Suppressor macrophage treated with lipopolysaccharide for 4 hours (primary cell): ENCODE data around the gene RIMS1.
"Not testable (repeated sequence)": the region's sequence is repeated elsewhere in the genome, so short reads cannot be mapped to it uniquely, and the experiment has no call there.

Source experiments
- DNase-seq: peaks from one replicate; pipeline ENCODE4 v3.0.0-alpha.2; 2020

RIMS1 gene

DNA sequence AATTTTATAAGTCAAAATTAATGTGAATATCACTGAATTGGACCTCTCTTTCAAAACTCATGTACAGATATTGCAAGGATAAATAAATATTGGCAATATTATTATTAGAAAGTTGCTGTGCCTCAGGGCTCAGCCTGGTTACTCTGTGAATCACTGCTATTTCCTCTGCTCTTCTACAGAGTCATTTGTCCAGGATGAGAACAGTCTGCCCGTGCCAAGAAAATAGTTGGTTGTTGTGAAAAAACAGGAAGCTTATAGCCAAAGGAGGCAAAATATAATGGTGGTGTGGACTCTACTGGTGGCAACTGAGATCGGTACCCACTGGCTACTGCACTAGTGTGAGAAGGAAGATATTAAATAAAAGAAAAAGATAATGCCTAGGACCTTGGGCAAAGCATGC, 93.6 kb downstream of the RIMS1 start:
- no peak for DNase-seq

GRCh38 chr6:71982389-71982788, 96.0 kb downstream of the RIMS1 start:
- DNase-seq, result no peak

- no peak for DNase-seq
Measured at GRCh38 chr6:71983131-71983530, 96.8 kb downstream of the RIMS1 start.

DNA sequence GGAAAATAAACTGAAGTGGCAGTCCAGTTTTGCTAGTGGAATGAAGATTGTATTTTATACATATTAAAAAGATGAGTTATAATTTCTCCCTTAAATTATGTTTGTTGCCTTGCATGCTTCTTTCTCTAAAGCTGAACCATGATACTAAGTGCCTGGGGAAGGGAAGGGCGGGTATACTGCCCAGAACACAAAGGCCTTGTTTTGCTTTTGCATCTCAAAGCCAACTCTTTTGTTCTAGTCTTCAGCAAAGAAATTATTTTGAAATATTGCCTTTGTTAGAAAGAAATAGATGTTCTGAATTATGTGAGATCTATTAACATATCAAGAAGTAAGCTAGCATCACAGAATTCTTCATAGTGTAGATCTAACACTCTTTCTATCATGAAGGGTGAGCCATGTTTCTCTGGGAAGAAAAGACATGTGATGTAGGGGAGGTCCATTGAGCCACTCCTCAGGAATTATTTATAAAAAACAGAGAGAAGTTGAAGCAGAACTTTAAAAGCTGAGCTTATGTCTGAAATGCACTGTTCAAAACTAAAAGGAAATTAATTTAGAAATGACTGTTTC, 108.4 kb downstream of the RIMS1 start:
- DNase-seq, result no peak

- DNase-seq, result no peak
Measured at GRCh38 chr6:71997341-71997740, 111.0 kb downstream of the RIMS1 start.

GRCh38 chr6:72002415-72002814, 116.1 kb downstream of the RIMS1 start:
- DNase-seq, result no peak

DNA sequence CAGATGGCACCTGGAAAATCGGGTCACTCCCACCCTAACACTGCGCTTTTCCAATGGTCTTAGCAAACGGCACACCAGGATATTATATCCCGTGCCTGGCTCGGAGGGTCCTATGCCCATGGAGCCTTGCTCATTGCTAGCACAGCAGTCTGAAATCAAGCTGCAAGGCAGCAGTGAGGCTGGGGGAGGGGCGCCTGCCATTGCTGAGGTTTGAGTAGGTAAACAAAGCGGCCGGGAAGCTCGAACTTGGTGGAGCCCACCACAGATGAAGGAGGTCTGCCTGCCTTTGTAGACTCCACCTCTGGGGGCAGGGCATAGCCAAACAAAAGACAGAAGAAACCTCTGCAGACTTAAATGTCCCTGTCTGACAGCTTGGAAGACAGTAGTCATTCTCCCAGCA, 120.2 kb downstream of the RIMS1 start:
- DNase-seq, result not testable (repeated sequence)

DNA sequence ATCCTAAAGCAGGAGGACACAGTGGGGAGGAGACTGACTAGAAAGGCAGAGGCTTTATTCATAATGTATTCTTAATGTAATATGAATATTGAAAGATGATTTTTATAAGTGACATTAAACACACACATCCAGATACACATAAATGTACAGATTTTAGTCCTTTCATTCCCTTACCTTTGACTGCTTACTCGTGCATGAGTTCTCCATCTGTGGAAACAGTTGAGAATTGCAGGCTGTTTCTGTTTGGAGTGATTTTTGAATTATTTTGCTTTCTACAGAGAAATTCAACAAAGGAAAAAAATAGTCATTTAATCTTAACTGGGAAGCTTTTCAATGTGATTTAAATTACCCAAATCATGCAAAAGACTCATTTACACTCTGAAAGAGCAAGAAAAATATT, 136.5 kb downstream of the RIMS1 start:
- no peak for DNase-seq

DNA sequence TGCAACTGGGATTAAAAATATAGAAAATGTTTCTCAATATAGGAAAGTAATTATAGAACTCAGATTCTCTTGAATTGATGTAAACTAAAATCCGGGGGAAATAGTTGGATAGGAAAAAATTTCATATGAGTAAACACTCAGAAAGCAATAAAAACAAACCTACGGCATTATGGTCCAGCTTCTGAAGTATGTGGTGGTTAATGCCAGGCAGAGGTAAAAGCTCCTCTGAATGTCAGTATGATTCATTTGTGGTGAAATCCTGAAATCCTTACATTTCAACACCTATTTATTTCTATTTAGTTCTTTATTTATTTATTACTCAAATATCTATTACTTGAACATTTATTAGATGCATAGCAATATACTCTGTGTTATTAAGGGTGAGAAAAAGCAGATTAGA, 145.1 kb downstream of the RIMS1 start:
- DNase-seq, result no peak

DNA sequence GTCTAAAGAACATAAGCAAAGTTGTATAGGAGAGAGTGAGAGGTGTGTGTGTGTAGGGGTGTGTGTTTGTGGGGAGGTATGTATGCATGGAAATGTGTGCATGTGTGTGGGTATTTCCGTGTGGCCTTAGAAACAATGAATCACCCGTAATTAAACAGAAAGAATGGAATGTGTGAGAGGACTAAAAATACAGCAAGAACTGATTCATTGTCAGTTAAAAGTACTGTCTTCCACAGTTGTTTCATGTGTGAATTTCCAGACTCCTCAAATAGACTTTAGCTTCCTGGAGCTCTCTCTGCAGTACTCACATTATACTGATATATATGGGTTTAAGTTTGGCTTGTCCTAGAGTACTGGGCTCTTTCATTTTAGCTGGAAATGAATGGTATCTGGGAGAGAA, 145.7 kb downstream of the RIMS1 start:
- DNase-seq, result no peak

DNA sequence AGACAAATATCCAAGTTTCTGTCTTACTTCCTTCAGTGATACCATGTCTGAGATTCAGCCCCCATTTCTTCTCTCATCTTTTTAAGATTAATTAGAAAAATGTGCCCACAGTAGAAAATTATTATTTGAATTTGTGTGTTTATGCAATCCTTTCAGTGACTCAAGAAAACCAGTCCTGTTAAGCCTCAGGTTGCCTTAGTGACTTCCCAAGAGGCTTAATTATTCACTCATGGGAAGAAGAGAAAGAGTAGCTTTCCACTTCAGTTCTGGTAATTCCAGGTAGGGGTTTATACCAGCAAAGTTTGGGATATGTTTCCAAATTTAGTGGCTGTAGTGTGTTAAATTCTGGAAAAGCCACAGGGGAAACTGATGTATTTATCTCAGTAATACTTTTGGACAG, 149.1 kb downstream of the RIMS1 start:
- no peak for DNase-seq

- no peak for DNase-seq
Measured at GRCh38 chr6:72035966-72036365, 149.6 kb downstream of the RIMS1 start.

GRCh38 chr6:72037006-72037405, 150.7 kb downstream of the RIMS1 start:
- no peak for DNase-seq

- no peak for DNase-seq
Measured at GRCh38 chr6:72040111-72040510, 153.8 kb downstream of the RIMS1 start.

DNA sequence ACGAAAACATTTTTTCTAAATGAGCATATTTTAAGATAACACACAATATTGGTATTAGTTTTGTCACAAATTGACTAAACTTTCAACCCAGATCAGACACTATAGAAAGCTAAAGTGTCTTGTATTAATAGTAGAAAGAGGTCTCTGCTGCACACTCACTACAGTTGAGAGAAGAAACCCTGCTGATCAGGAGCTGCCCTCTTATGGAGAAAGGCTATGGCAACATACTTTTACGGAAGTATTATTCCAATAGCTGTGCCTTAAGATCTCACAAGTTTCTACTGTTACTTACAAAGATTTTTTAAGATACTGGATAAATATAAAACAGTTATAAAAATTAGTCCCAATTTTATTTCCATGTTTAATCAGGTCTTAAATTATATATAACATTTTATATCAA, 155.7 kb downstream of the RIMS1 start:
- no peak for DNase-seq

- no peak for DNase-seq
Measured at GRCh38 chr6:72048080-72048479, 161.7 kb downstream of the RIMS1 start.

GRCh38 chr6:72049376-72049775, 163.0 kb downstream of the RIMS1 start:
- no peak for DNase-seq

DNA sequence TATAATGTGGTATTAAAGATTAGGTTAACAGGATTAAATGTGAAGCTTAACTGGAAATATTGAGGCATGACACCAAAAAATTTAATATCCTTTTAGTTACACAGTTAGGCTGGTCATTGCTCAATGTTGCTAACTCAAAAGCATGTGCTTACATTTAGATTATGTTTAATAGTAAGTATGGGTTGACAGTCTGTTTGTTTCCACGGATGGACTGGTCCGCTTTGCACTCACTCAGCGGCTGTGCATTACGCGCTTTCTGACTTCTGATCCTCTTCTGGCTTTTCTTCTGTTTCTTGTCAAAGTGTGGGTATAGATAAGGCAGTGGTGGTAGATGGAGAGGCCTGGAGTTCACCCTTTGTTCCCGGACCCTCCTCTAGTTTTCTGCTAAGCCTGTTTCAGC, 174.9 kb downstream of the RIMS1 start:
- DNase-seq, result no peak

DNA sequence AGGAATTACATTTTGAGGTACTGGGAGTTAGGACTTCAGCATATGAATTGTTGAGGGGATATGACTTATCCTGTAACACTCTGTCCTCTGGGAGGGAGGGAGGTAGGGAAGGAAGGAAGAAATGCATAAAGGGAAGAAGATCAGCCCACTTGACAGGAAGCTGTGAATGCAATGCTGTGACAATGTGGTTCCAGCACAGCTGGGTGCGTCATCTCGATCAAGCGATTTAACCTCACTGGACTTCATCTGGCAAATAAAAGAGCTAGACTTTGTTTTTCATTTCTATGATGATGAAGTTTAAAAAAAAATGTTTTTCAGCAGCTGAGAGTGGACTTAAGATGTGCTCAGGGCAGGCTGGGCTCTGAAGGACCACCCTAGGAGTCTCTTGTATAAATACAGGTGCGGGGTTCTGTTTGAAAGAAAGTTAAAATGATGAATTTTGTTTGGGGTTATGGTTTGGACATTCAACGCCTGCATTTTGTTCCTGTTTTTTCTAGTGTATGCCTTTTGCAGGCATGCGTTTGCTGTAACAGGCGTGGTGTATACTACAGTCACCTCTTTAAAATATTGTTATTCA, 178.1 kb downstream of the RIMS1 start:
- no peak for DNase-seq

DNA sequence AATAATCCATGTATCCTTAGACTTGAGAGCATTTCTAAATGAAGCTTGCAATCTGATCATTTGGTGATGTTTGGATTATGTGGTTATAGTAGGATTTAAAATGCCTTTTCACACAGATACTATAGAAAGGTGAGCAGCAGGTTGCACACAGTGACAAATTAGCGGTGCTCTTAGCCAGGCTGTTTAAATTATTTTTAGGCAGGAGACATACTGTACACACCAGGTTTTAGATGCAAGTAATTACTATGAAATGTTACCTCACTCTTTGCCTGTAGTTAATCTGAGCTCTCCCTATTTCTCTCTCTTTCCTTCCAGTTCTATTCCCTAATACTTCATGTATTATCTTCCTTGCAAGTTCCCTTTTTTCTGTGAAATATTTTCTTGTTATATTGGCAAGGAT, 191.7 kb downstream of the RIMS1 start:
- no peak for DNase-seq

DNA sequence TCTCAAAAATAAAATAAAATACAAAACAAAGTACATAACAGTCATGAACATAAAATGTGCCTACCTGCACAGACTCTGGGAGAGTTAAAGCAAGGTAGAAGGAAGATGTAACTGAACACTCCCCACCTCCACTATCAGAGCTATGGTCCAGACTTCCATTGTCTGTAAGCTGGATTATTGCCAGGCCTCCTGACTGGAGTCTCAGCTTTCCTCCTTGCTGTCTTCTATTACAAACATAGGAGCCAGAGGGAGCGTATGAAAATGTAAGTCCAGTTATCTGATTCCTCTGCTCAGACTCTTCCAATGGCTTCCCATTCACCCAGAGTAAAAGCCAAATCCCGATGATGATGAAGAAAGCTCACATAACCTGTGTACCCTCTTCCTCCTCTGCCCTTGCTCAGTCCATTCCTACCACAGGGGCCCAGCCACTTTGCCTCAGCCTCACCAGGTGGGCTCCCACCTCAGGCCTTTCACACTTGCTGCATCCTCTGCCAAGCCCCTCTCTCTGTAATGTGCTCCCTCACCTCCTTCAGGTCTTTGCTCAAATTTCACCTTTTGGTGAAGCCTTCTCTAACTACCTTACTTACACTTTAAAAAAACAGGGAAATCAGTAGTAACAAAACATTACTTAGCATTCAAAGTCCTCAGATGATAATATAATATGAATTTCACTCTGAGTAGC, 194.1 kb downstream of the RIMS1 start:
- no peak for DNase-seq

DNA sequence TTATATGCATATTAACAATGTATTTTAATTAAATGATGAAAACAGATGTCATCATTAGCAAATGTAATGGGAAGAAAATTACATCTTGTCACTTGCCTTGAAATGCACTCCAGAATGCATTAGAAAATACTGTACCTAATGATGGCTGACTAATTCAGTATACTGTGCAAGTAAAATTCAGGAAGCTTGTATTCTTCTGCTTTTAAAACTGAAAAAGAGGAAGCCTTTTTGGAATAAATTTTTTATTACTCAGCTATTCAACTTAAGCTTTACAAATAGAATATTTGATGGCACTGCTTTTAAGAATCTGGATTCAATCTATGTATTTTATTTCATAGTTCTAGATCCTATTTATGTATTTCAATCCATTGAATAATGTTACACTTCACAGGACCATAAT, 195.5 kb downstream of the RIMS1 start:
- peak; percentile 43 for DNase-seq

DNA sequence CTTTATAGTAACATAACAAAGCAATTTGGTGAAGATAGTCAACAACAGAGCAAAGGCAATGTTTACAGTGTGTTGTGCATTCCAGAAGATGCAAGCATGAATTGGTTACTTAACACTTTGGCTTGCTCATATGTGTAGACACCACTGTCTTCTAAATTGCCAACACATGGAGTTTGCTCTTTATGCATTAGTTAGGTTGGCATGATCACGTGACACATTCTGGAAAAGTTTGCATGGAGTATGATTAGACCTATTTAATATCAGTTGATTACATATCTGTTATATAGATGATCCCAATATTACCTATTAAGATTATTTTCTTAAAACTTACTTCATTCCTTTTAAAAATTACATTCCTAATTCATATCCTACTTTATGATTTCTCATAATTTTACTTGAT, 197.6 kb downstream of the RIMS1 start:
- DNase-seq, result no peak

- DNase-seq, result peak; percentile 29
Measured at GRCh38 chr6:72084992-72085569, 198.7 kb downstream of the RIMS1 start.

- DNase-seq, result no peak
Measured at GRCh38 chr6:72094506-72094905, 208.2 kb downstream of the RIMS1 start.
